ENCODE results near the gene THOC6.

DNA sequence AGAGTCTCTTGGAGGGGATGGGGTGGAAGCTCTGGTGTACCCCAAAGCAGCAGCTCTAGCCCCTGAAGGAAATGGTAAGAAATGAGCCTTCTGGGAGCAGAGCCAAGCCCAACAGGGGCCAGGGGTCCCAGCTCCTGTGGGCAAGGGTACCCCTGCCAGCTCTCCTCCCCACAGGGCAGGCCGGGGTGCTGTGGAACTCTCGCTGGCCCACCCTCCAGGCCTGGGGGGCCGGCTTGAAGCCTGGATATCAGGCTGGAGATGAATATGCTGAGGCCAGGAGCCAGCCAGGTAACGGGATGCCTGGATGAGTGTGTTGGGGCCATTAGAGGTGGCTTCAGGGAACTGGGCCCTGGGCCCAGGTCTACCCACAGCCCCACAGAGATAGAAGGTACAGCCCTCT, 23.3 kb upstream of the THOC6 start:
- TF ChIP-seq CTCF (IDR thresholded peaks at IDR 0.05) (no peak), POLR2A (IDR thresholded peaks at IDR 0.05) (no peak)
